Adipocyte (in vitro differentiated cells): Measurements from ENCODE around the gene ARL8A.
A peak's percentile ranks its signal among the peaks of the same experiment; 100 is the strongest.
"Not testable (repeated sequence)": the region's sequence is repeated elsewhere in the genome, so short reads cannot be mapped to it uniquely, and the experiment has no call there.

ENCODE experiments used
- DNase-seq: peaks from one replicate; pipeline ENCODE4 v3.0.0-alpha.2; 2015; ENCODE audit warnings: low read depth
- H3K27me3 ChIP-seq: replicated peaks from 2 replicates; pipeline ENCODE4 v1.7.0; 2013; ENCODE audit warnings: mild to moderate bottlenecking, low read length, moderate library complexity; ENCODE audit not compliant: control insufficient read depth, insufficient read depth
- H3K36me3 ChIP-seq: 2 replicates; pipeline ENCODE4 v1.7.0; 2013; ENCODE audit warnings: low read length, mild to moderate bottlenecking, moderate library complexity; ENCODE audit not compliant: control insufficient read depth, insufficient read depth, severe bottlenecking
- H3K4me1 ChIP-seq: 2 replicates; pipeline ENCODE4 v1.7.0; 2013; ENCODE audit warnings: mild to moderate bottlenecking, low read length, moderate library complexity; ENCODE audit not compliant: control insufficient read depth, insufficient read depth
- H3K4me3 ChIP-seq: 2 replicates; pipeline ENCODE4 v1.7.0; 2013; ENCODE audit warnings: mild to moderate bottlenecking, low read length, moderate library complexity
- H3K9ac ChIP-seq: 2 replicates; pipeline ENCODE4 v1.7.0; 2013; ENCODE audit warnings: mild to moderate bottlenecking, low read length, moderate library complexity
- H3K9me3 ChIP-seq: 2 replicates; pipeline ENCODE4 v1.7.0; 2013; ENCODE audit warnings: mild to moderate bottlenecking, low read length, moderate library complexity; ENCODE audit not compliant: control insufficient read depth

The ARL8A gene

DNA sequence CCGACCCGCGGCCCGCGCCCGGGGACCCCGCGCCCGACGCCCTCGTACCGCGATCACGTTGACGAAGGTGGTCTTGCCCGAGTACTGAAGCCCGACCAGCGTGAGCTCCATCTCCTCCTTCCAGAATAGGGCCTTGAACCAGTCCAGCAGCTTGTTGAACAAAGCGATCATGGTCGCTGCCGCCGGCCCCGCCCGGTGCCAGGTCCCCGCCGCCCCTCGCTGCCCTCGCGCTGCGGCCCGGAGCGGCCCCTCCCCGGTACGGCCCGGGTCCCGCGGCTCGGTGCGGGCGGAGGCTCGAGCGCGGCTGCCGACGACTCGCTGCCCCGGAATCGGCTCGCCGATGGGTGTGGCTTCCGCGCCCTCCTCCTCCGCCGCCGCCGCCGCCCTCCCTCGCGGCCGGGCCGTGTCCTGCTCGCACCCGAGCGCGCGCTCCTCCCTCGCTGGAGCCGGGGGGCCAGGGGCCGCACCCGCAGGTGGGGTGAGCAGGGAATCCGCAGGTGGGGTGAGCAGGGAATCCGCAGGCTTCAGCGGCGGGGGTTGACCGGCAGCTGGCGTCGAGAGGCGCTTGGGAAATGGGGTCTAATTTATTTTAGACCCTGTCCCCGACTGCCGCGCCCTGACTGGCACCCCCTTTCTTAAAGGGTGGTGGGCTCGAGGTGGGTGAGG is at the start of gene ARL8A:
Gene ARL8A, minus strand, starts transcription at position 336 of the 666 bp plus-strand sequence. Its CDS starts 165 bp downstream, at position 171.
- Histone ChIP-seq H3K4me1 (peaks cover 16% of the 10 kb centered on the region), H3K36me3 (no peaks in the 10 kb centered on the region), H3K27me3 (no peaks in the 10 kb centered on the region), H3K9me3 (no peaks in the 10 kb centered on the region), H3K9ac (peak within 1 kb of the TSS; percentile 96), H3K4me3 (peak within 1 kb of the TSS; percentile 98)
- peak; percentile 81 for DNase-seq

DNA sequence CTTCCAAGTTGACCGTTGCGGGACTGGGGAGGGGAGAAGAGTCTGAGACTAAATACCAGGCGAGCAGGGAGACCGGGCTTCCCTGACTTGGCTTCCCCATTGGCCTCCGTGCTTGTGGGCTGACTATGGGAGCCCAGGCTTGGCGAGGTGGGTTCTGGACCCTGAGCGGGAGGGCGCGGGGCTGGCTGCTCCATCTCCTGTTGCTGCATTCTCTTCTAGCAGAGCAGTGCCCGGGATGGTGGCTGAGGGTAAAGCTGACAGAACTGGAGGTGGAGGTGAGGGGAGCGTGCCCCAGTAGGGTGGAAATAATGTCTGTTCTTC is 49.8 kb upstream of the ARL8A start:
- Histone ChIP-seq H3K4me1 (no peaks in the 10 kb centered on the region), H3K9ac (no peak overlapping the region), H3K9me3 (no peaks in the 10 kb centered on the region), H3K36me3 (no peaks in the 10 kb centered on the region), H3K4me3 (no peak overlapping the region), H3K27me3 (peaks cover 62% of the 10 kb centered on the region)
- no peak for DNase-seq

DNA sequence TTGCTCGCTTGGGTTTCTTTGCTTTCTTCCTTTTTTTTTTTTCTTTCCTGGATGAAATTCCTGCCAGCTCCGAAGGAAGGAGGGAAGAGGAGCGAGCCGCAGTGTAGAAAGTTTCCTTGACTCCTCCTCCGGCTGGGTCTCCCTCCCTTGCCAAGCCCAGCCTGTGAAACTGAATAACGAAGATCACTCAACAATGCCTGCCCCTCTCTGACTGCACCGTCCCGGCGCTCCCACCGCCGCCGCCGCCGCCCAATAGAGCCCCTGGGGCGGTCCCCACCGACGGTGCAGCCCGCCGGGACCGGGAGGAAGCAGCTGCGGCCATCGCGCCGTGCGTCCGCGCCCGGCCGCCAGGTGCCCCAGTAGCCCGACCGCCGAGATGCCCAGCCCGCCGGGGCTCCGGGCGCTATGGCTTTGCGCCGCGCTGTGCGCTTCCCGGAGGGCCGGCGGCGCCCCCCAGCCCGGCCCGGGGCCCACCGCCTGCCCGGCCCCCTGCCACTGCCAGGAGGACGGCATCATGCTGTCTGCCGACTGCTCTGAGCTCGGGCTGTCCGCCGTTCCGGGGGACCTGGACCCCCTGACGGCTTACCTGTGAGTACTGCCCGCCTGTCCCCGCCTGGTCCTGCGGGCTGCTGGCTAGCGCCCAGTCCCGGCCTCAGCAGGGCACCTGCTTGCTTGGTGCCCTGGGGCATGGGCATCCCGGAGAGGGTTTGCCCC is 49.2 kb upstream of the ARL8A start, which contains the start of gene LGR6:
Gene LGR6, plus strand, starts transcription at position 186 of the 714 bp plus-strand sequence. Its CDS starts 191 bp downstream, at position 377.
- H3K36me3 ChIP-seq, result no peaks in the 10 kb centered on the region
- no peaks in the 10 kb centered on the region for H3K9me3 ChIP-seq
- H3K4me3 ChIP-seq, result no peak within 1 kb of the TSS
- peak; percentile 35 for DNase-seq
- H3K9ac ChIP-seq, result no peak within 1 kb of the TSS
- H3K4me1 ChIP-seq, result no peaks in the 10 kb centered on the region
- peaks cover 64% of the 10 kb centered on the region for H3K27me3 ChIP-seq

DNA sequence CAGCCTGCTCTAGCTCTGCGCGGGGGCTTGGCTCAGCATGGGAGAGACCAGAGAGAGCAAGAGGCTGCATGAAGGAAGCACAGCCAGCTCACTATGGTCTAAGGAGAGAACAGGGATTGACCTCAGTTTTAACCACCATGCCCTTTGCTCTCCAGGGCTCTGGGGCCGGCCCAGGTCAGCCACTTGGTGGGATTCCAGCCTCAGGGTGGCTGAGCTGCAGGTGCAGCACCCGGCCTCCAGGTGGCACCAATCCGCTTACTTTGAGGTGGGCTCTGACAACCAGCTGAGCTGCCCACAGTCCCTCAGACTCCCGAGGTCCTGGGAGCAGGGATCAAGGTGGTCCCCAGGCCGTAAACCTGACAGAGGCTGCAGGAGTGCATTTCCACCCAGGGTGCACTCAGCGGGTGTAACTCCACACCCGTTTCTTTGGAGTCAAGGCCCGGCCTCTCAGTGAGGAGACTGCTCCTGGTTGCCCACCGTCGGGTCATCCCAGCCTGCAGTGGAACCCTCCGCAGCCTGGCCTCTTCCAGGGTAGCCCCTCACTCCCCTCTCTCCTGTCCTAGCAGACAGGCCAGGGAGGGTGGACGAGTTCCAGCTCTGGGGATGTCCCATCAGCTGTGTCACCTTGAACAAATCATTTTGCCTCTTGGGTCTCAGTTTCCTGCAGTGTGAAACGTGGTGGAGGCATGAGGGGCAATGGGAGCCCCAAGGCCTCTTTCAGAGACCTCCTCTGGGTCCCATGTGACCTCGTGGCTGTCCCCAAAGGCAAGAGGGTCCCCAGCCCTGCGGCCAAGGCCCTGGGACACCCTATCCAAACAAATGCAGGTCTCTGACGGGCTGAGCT is 48.5 kb upstream of the ARL8A start:
- H3K27me3 ChIP-seq, result peaks cover 60% of the 10 kb centered on the region
- H3K9me3 ChIP-seq, result no peaks in the 10 kb centered on the region
- no peak overlapping the region for H3K9ac ChIP-seq
- peak; percentile 78 for DNase-seq
- no peaks in the 10 kb centered on the region for H3K36me3 ChIP-seq
- no peak overlapping the region for H3K4me3 ChIP-seq
- no peaks in the 10 kb centered on the region for H3K4me1 ChIP-seq

DNA sequence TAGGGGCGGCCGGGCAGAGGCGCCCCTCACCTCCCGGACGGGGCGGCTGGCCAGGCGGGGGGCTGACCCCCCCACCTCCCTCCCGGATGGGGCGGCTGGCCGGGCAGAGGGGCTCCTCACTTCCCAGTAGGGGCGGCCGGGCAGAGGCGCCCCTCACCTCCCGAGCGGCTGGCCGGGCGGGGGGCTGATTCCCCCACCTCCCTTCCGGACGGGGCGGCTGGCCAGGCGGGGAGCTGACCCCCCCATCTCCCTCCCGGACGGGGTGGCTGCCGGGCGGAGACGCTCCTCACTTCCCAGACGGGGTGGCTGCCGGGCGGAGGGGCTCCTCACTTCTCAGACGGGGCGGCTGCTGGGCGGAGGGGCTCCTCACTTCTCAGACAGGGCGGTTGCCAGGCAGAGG is 46.9 kb upstream of the ARL8A start:
- H3K9me3 ChIP-seq, H3K9ac ChIP-seq, H3K36me3 ChIP-seq, DNase-seq, H3K4me3 ChIP-seq, H3K4me1 ChIP-seq: not testable (repeated sequence)
- H3K27me3 ChIP-seq, result peaks cover 46% of the 10 kb centered on the region

DNA sequence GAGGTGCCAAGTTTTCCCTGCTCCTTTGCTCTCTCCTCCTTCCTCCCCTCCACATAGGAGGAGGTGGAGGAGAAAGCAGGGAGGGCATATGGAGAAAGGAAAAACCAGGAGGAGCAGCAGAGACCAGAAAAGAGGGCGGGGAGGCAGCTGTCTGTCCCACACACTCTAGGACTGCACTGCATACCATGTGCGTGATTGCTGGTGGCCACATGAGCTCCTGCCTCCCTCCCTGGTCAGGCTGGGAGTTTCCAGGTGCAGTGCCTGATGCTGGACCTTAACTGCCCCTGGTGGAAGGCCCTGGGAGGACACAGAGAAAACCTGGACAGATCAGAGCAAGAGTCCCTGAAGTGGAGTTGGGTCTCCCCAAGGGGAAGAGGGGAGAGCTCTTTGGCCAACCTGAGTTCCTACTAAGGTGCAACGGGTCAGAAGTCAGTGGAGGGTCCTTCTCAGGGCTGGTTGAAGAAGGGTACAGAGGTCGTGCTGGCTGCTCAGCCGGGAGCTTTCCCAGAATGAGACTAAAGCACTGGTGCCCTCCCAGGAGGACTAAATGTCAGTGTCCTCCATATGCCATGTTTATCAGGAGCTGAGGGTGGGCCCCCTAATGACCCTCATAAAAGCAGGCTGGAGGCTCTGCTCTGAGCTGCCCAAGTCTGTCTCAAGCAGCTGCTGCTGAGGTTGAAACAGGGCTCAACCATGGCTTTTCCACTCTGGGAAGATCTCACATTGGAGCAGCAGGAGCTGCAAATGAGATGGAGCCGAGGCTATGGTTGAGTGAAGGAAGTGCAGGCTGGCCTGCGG is 45.6 kb upstream of the ARL8A start:
- H3K9ac ChIP-seq, result no peak overlapping the region
- H3K9me3 ChIP-seq, result no peaks in the 10 kb centered on the region
- no peaks in the 10 kb centered on the region for H3K36me3 ChIP-seq
- DNase-seq, result no peak
- peaks cover 3% of the 10 kb centered on the region for H3K4me1 ChIP-seq
- no peak overlapping the region for H3K4me3 ChIP-seq
- H3K27me3 ChIP-seq, result peaks cover 41% of the 10 kb centered on the region

DNA sequence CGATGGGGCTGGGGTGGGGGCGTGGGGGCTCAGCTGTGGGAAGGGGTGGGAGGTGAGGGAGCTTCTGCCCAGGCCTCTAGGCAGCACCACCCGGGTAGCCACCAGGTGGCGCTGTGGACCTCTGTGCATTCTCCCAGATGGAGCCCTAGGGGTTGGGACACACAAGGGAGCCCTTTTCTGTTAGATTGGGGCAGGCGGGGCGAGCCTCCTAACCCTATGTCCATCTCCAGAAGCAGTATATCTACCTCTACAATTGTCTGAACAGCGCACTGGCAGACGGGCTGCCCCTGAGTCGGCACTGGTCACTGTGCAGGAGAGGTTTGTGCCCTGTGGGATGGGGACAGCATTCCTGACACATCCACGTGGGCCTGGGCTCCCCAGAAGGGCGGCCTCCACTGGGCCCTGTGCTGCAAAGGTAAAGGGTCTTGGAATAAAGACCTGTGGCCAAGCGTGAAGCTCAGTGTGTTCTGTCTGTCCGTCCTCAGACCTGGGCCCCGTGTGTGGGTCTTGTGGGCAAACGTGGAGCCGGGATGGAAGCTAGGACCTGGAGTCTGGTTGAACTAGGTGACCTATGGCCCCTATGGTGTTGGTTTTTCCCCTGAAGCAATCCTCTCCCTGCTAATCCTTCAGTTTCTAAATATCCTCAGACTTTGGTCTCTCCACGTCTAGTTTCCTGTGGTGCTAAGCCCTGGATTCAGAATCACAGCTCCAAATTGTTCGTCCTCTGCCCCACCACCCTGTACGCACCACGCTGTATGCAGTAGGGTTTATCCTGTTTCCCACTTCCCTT is 44.7 kb upstream of the ARL8A start:
- DNase-seq, result peak; percentile 91
- H3K9ac ChIP-seq, result no peak overlapping the region
- H3K4me3 ChIP-seq, result no peak overlapping the region
- H3K9me3 ChIP-seq, result no peaks in the 10 kb centered on the region
- H3K36me3 ChIP-seq, result no peaks in the 10 kb centered on the region
- peaks cover 34% of the 10 kb centered on the region for H3K27me3 ChIP-seq
- peaks cover 7% of the 10 kb centered on the region for H3K4me1 ChIP-seq

DNA sequence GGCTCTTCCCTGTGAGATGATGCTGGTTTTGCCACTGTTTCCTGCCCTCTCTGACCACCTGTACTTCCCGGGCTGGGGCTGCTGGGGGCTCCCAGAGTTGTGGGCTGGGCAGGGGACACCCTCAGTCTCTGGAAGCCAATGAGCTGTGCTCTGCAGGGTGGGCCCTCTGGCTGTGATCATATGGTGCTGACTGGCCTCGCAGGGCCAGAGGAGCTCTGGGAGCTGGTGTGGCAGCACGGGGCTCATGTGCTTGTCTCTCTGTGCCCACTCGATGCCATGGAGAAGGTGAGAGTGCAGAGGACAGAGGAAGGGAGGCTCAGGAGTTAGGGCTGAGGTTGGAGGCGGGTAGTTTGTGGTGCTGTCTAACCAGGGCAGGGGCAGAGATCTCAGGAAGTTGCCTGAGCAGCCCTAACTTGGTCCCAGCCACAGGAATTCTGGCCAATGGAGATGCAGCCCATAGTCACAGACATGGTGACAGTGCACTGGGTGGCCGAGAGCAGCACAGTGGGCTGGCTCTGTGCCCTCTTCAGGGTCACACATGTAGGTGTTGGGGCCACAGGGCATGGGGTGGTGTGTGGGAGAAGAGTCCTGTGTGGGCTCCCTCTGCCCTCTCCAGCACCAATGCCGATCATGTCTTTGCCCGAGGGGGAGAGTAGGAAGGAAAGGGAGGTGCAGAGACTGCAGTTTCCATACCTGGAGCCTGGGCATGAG is 43.3 kb upstream of the ARL8A start:
- no peak overlapping the region for H3K4me3 ChIP-seq
- no peaks in the 10 kb centered on the region for H3K36me3 ChIP-seq
- H3K27me3 ChIP-seq, result peaks cover 33% of the 10 kb centered on the region
- H3K9ac ChIP-seq, result no peak overlapping the region
- DNase-seq, result no peak
- peaks cover 7% of the 10 kb centered on the region for H3K4me1 ChIP-seq
- no peaks in the 10 kb centered on the region for H3K9me3 ChIP-seq

DNA sequence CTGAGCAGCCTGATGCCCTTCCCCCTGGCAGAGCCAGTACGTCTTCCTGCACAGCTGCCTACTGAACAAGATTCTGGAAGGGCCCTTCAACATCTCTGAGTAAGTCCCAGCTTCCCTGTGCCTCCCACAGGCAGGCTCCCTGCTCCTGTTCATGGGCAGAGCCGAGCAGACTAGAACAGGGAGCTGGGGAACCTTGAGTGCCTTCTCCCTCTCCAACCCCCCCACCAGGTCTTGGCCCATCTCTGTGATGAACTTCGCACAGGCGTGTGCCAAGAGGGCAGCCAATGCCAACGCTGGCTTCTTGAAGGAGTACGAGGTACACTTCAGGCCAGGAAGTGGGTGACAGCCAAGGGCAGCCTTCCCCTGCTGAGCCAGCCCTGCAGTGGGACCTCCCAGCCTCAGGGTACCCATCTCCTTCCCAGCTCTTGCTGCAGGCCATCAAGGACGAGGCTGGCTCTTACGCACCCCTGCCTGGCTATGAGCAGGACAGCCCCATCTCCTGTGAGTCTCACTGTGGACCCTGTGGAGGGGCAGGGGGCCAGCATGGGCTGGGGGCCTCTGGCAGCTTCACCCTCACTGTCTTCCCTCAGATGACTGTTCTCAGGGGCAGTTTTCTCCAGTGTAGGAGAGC is 42.6 kb upstream of the ARL8A start:
- H3K36me3 ChIP-seq, result no peaks in the 10 kb centered on the region
- no peak for DNase-seq
- H3K9me3 ChIP-seq, result no peaks in the 10 kb centered on the region
- no peak overlapping the region for H3K9ac ChIP-seq
- no peak overlapping the region for H3K4me3 ChIP-seq
- H3K27me3 ChIP-seq, result peaks cover 34% of the 10 kb centered on the region
- peaks cover 7% of the 10 kb centered on the region for H3K4me1 ChIP-seq
